K562 (cell line): ENCODE data around the gene FARP1.

Experiments used
- ATF4 ChIP-seq: fragments of 450-650 bp; formaldehyde crosslinking; IDR thresholded peaks from 2 replicates; pipeline ENCODE4 v1.4.0; 2022; ENCODE audit warnings: mild to moderate bottlenecking, moderate library complexity
- CTCF ChIP-seq, 3 experiments: IDR thresholded peaks in 2 of 3; conservative IDR thresholded peaks in 1 of 3; 2 replicates each; pipeline ENCODE4 v1.5.1; 2011 to 2012; ENCODE audit warnings: low read length in 3 of 3, mild to moderate bottlenecking in 3 of 3, control low read depth in 2 of 3, improper control_type of control experiment in 1 of 3, inconsistent platforms in 1 of 3, low read depth in 1 of 3, mixed read lengths in 1 of 3, moderate library complexity in 1 of 3; ENCODE audit not compliant: insufficient read depth in 2 of 3
- EHMT2 ChIP-seq: fragments of 450-650 bp; IDR thresholded peaks from 2 replicates; pipeline ENCODE4 v1.6.1; 2018; ENCODE audit warnings: antibody characterized with exemption
- EP300 ChIP-seq: IDR thresholded peaks from 2 replicates; pipeline ENCODE4 v1.6.1; 2012; ENCODE audit warnings: low read length, improper control_type of control experiment
- EZH2 ChIP-seq: IDR thresholded peaks from 2 replicates; pipeline ENCODE4 v1.6.1; 2012; ENCODE audit warnings: low read depth, mild to moderate bottlenecking, inconsistent platforms, low read length, borderline replicate concordance
- GABPA ChIP-seq: fragments of 200-800 bp; sonication (Bioruptor generic); conservative IDR thresholded peaks from 2 replicates; pipeline ENCODE4 v1.6.1; 2016; ENCODE audit warnings: low read depth, missing genetic modification characterization, missing compliant biosample characterization
- HDAC2 ChIP-seq: fragments of 450-650 bp; IDR thresholded peaks from 2 replicates; pipeline ENCODE4 v1.6.1; 2016; ENCODE audit warnings: mild to moderate bottlenecking
- JUNB ChIP-seq: fragments of 450-650 bp; formaldehyde crosslinking; conservative IDR thresholded peaks from 2 replicates; pipeline ENCODE4 v1.4.0; 2020; ENCODE audit warnings: mild to moderate bottlenecking
- JUND ChIP-seq, 2 experiments: IDR thresholded peaks; 2 replicates in 1 of 2; 3 replicates in 1 of 2; pipeline ENCODE4 v1.6.1; 2011; ENCODE audit warnings: borderline replicate concordance in 2 of 2, low read depth in 2 of 2, low read length in 2 of 2, improper control_type of control experiment in 1 of 2, missing biosample characterization in 1 of 2, missing genetic modification characterization in 1 of 2, missing genetic modification reagents in 1 of 2
- SRF ChIP-seq, 2 experiments: fragments of 250-450, 450-650 bp in 1 of 2; sonication (Bioruptor Pico) in 1 of 2; sonication (generic) in 1 of 2; formaldehyde crosslinking; IDR thresholded peaks; 2 replicates each; pipeline versions ENCODE4 v1.5.0 to v1.5.1; 2020 to 2022; ENCODE audit warnings: mild to moderate bottlenecking in 1 of 2, missing genetic modification reagents in 1 of 2
- UBTF ChIP-seq, 2 experiments: IDR thresholded peaks; 2 replicates each; pipeline ENCODE4 v1.6.1; 2012; ENCODE audit warnings: improper control_type of control experiment in 2 of 2, low read depth in 2 of 2, low read length in 2 of 2, borderline replicate concordance in 1 of 2
- ZHX1 ChIP-seq: fragments of 150-350 bp; conservative IDR thresholded peaks from 2 replicates; pipeline ENCODE4 v1.6.1; 2014; ENCODE audit warnings: low read length
- ZNF224 ChIP-seq: sonication (generic); formaldehyde crosslinking; IDR thresholded peaks from 2 replicates; pipeline ENCODE4 v1.8.0; 2022; ENCODE audit warnings: mild to moderate bottlenecking, missing genetic modification reagents
- ZNF57 ChIP-seq: fragments of 450-650 bp; formaldehyde crosslinking; IDR thresholded peaks from 2 replicates; pipeline ENCODE4 v1.4.0; 2020; ENCODE audit warnings: mild to moderate bottlenecking, moderate library complexity

GRCh38 chr13:98214707-98215106 lies 71.8 kb downstream of the FARP1 start:
- no peak for TF ChIP-seq ZHX1
- TF ChIP-seq EHMT2, result no peak
- no peak for TF ChIP-seq EP300
- no peak for TF ChIP-seq ZNF224 (CRISPR knock-in tag)
- TF ChIP-seq ZNF57 (CRISPR knock-in tag), result no peak
- no peak for TF ChIP-seq GABPA (tag)
- TF ChIP-seq SRF (CRISPR knock-in tag; IDR thresholded peaks at IDR 0.05), result no peak
- no peak for TF ChIP-seq ATF4 (CRISPR knock-in tag)
- no peak for TF ChIP-seq CTCF (IDR thresholded peaks at IDR 0.05 in 2 of 3, conservative IDR thresholded peaks at IDR 0.05 in 1 of 3; ENCODE audit: insufficient read depth in 2 of 3, low read depth in 1 of 3, low read length in 3 of 3)
- no peak for TF ChIP-seq HDAC2
- no peak for TF ChIP-seq EZH2
- no peak for TF ChIP-seq JUND (IDR thresholded peaks at IDR 0.05; ENCODE audit: borderline replicate concordance, low read depth, low read length)
- TF ChIP-seq JUND (tag; IDR thresholded peaks at IDR 0.05; ENCODE audit: borderline replicate concordance, low read depth, low read length), result no peak
- TF ChIP-seq UBTF (IDR thresholded peaks at IDR 0.05; ENCODE audit: borderline replicate concordance in 1 of 2, low read depth in 2 of 2, low read length in 2 of 2), result no peak
- no peak for TF ChIP-seq JUNB
